SH-SY5Y (cell line): ENCODE data around the gene PRKD1.

Experiments used
- GATA2 ChIP-seq: IDR thresholded peaks from 2 replicates; pipeline ENCODE4 v1.6.1; 2011; ENCODE audit warnings: mild to moderate bottlenecking, low read depth, low read length
- GATA3 ChIP-seq: IDR thresholded peaks from 2 replicates; pipeline ENCODE4 v1.6.1; 2011; ENCODE audit warnings: low read depth, mild to moderate bottlenecking, low read length, moderate library complexity

PRKD1 gene

GRCh38 chr14:29868000-29868399 lies 59.6 kb downstream of the PRKD1 start:
- TF ChIP-seq GATA2 (no peak), GATA3 (no peak)

DNA sequence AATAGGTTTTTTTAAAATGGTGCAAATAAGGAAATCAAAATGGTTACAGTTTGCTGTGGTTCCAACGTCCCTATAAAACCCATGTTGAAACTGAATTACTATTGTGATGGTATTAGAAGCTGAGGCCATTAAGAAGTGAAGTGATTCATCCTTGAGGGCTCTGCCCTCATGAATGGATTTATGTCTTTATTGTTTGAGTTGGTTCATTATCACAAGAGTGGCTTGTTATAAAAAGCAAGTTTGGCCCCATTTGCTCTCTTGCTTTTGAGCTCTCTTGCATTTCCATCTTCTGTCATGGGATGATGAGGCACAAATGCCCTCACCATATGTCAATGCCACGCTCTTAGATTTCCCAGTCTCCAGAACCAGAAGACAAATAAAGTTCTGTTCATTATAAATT lies 62.3 kb downstream of the PRKD1 start:
- TF ChIP-seq GATA3 (no peak), GATA2 (no peak)

DNA sequence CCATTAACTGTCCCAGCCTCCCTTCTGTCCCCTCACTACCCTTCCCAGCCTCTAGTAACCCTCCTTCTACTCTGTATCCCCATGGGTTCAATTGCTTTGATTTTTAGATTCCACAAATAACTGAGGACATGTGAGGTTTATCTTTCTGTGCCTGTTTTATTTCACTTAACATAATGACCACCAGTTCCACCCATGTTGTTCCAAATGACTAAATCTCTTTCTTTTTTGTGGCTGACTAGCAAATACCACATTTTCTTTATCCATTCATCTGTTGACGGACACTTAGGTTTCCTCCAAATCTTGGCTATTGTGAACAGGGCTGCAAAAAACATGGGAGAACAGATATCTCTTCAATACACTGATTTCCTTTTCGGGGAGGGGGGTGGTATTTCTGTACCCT lies 65.7 kb downstream of the PRKD1 start:
- no peak for TF ChIP-seq GATA3
- no peak for TF ChIP-seq GATA2

DNA sequence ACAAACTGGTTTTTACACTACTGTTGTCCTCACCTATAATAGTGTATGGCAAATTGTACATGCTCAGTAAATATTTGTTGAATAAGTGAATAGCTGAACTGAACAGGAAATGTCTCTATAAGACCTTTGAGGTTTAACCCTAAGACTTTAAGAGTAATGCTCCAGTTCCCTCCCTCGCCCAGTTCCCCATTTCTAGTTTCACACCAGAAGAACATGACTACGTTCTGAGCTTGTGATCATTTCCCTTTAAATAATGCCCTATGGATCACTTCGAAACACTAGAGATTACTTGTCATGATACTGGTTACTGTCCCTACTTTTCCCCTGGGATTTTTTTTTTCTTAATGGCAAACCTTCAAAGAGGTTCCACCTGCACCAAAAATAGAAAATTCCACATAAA lies 69.3 kb downstream of the PRKD1 start:
- TF ChIP-seq GATA3 (no peak), GATA2 (no peak)

DNA sequence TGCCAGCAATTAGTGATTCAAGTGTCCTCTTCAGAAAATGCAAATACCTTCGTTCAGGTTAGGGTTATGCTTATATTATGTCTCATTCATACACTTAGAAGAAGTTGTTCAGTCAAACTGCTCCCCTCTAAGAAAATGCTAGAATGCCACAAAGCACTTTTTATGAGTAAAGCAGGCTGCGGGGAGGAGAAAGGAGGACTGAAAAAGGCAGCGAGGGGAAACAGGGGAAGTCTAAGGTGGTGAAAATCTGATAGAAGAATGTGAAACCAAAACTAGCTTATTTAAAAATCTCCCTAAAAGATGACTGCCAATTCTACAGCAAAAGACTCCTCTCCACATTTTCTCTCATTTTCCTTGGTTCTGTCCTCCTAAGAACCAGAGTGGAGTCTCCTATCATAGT lies 70.1 kb downstream of the PRKD1 start:
- TF ChIP-seq GATA2 (no peak), GATA3 (no peak)

GRCh38 chr14:29856516-29856915 lies 71.1 kb downstream of the PRKD1 start:
- TF ChIP-seq GATA3, result no peak
- TF ChIP-seq GATA2, result no peak

- no peak for TF ChIP-seq GATA3
- TF ChIP-seq GATA2, result no peak
These were observed 74.4 kb downstream of the PRKD1 start for GRCh38 chr14:29853272-29853671.

DNA sequence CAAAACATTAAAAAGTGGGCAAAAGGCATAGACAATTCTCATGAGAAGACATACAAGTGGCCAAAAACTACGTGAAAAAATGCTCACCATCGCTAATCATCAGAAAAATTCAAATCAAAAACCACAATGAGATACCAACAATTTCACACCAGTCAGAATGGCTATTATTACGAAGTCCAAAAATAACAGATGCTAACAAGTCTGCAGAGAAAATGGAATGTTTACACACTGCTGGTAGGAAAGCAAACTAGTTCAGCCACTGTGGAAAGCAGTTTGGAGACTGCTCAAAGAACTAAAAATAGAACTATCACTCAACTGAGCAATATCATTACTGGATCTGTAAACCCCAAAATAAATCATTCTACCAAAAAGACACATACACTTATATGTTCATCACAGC lies 76.2 kb downstream of the PRKD1 start:
- TF ChIP-seq GATA2 (no peak), GATA3 (no peak)

DNA sequence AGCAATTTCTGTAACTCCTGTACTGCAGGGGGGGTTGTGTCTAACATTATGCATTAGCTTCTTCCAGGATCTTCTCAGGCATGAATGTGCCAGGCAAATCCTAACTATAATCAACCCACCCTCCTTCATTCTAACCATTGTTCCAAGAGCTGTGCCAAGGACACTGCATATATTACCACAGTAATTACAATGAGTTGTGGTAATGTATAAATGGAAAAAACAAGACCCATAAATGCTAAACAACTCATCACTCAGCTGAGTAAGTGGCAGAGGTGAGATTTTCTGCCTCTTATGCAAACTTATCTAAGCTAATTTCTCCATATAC lies 80.6 kb downstream of the PRKD1 start:
- TF ChIP-seq GATA2 (no peak), GATA3 (no peak)

- TF ChIP-seq GATA2 (no peak), GATA3 (no peak)
These were observed 81.2 kb downstream of the PRKD1 start for GRCh38 chr14:29846339-29847055.

- TF ChIP-seq GATA3, result no peak
- TF ChIP-seq GATA2, result no peak
These were observed 83.7 kb downstream of the PRKD1 start for GRCh38 chr14:29843981-29844380.

DNA sequence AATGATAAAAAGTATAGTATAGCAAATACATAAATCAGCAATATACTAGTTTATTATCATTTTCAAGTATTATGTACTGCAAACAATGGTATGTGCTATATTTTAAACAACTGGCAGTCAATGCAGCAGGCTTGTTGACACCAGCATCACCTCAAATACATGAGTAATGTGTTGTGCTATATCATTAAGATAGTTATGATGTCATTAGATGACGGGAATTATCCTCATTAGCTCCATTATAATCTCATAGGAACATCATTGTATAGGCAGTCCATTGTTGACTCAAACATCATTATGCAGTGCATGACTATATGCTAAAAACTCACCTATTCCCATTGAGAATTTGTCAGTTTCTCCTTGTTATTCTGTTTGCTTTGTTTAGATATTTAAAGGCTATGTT lies 85.4 kb downstream of the PRKD1 start:
- TF ChIP-seq GATA2, result no peak
- no peak for TF ChIP-seq GATA3

DNA sequence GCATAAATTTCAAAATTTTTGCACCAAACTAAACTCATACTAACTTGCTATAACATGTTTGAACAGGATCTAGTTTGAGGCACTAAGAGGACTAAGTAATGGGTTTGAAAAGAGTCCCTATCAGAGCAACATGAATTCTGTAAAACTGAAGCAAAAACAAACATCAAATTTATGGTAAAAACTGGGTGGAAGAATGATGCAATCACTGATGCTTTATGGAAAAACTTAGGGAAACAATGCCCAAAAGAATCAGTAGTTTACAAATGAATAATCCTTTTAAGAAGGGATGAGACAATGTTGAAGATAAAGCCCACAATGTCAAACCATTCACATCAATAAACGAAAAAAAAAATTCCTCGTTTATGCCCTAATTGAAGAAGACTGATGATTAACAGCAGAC lies 88.9 kb downstream of the PRKD1 start:
- no peak for TF ChIP-seq GATA2
- no peak for TF ChIP-seq GATA3

GRCh38 chr14:29836395-29836794 lies 91.3 kb downstream of the PRKD1 start:
- TF ChIP-seq GATA2 (no peak), GATA3 (no peak)

- no peak for TF ChIP-seq GATA3
- TF ChIP-seq GATA2, result no peak
These were observed 95.6 kb downstream of the PRKD1 start for GRCh38 chr14:29832042-29832441.

DNA sequence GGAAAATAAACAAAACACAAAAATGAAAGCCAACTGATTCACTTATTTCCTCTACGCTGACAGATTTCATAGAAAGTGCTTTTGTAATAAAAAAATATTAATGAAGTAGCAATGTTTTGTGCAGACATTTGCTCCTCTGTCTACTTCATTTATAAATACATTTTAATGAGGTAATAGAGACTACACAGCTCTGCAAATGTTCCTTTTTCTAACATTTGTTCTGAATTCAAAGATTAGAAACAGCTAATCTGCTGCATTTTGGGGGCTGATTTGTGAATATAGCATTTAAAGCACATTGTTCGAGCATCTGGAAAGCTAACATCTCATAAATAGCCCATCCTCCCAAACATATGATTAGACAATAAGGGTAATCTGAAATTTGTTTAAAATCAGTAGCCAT lies 97.8 kb downstream of the PRKD1 start:
- no peak for TF ChIP-seq GATA3
- TF ChIP-seq GATA2, result no peak
